HepG2 (cell line): ENCODE measurements around the gene EIF4E. TPM values are rescaled to one million over a fixed set of nuclear protein-coding genes. Genes with fewer than 3 reads are reported as not detected.

Source experiments
- AGO1 ChIP-seq: fragments of 200-400 bp; formaldehyde crosslinking; IDR thresholded peaks from 2 replicates; pipeline ENCODE4 v1.6.1; 2017; ENCODE audit warnings: mild to moderate bottlenecking, low read depth, low read length, moderate library complexity; ENCODE audit not compliant: poor library complexity, severe bottlenecking
- ARID3A ChIP-seq: IDR thresholded peaks from 2 replicates; pipeline ENCODE4 v1.6.1; 2012; ENCODE audit warnings: low read depth, low read length, improper control_type of control experiment
- ATF4 ChIP-seq, 2 experiments: fragments of 450-650 bp in 1 of 2; sonication (generic) in 1 of 2; formaldehyde crosslinking; IDR thresholded peaks; 2 replicates each; pipeline versions ENCODE4 v1.5.0 to v1.8.0; 2020 to 2022; ENCODE audit warnings: mild to moderate bottlenecking in 1 of 2, missing genetic modification reagents in 1 of 2
- FIP1L1 ChIP-seq: fragments of 200-400 bp; formaldehyde crosslinking; IDR thresholded peaks from 2 replicates; pipeline ENCODE4 v1.6.1; 2018; ENCODE audit warnings: low read depth, mild to moderate bottlenecking, low read length, moderate library complexity, borderline replicate concordance; ENCODE audit not compliant: insufficient read depth
- GABPB1 ChIP-seq: IDR thresholded peaks from 2 replicates; pipeline ENCODE4 v1.6.1; 2016; ENCODE audit warnings: mild to moderate bottlenecking, missing genetic modification reagents, moderate library complexity, missing compliant biosample characterization
- ISL2 ChIP-seq: sonication (generic); formaldehyde crosslinking; IDR thresholded peaks from 2 replicates; pipeline ENCODE4 v1.5.0; 2020; ENCODE audit warnings: missing genetic modification reagents
- JUNB ChIP-seq: sonication (generic); formaldehyde crosslinking; IDR thresholded peaks from 2 replicates; pipeline ENCODE4 v1.8.0; 2022; ENCODE audit warnings: missing genetic modification reagents, mild to moderate bottlenecking, borderline replicate concordance
- MAFK ChIP-seq, 2 experiments: IDR thresholded peaks in 1 of 2; conservative IDR thresholded peaks in 1 of 2; 2 replicates each; pipeline ENCODE4 v1.6.1; 2011; ENCODE audit warnings: improper control_type of control experiment in 2 of 2, low read length in 2 of 2
- MEF2D ChIP-seq: sonication (generic); formaldehyde crosslinking; IDR thresholded peaks from 2 replicates; pipeline ENCODE4 v1.5.1; 2020; ENCODE audit warnings: mild to moderate bottlenecking, missing genetic modification reagents
- MEIS1 ChIP-seq: sonication (generic); formaldehyde crosslinking; IDR thresholded peaks from 2 replicates; pipeline ENCODE4 v1.9.0; 2021; ENCODE audit warnings: mild to moderate bottlenecking, missing genetic modification reagents, moderate library complexity, borderline replicate concordance
- MZF1 ChIP-seq: sonication (generic); formaldehyde crosslinking; IDR thresholded peaks from 2 replicates; pipeline ENCODE4 v1.8.1; 2023; ENCODE audit warnings: mild to moderate bottlenecking, missing genetic modification reagents, borderline replicate concordance
- NFYC ChIP-seq: IDR thresholded peaks from 2 replicates; pipeline ENCODE4 v1.6.1; 2016; ENCODE audit warnings: missing genetic modification reagents, missing compliant biosample characterization
- ZBTB4 ChIP-seq: sonication (generic); formaldehyde crosslinking; IDR thresholded peaks from 2 replicates; pipeline ENCODE4 v1.4.0; 2020; ENCODE audit warnings: missing genetic modification reagents, mild to moderate bottlenecking, borderline replicate concordance
- ZNF274 ChIP-seq: sonication (generic); formaldehyde crosslinking; IDR thresholded peaks from 2 replicates; pipeline ENCODE4 v1.5.1; 2020; ENCODE audit warnings: mild to moderate bottlenecking, missing genetic modification reagents
- ZNF33A ChIP-seq: sonication (generic); formaldehyde crosslinking; IDR thresholded peaks from 2 replicates; pipeline ENCODE4 v1.5.1; 2020; ENCODE audit warnings: missing genetic modification reagents, mild to moderate bottlenecking, moderate library complexity, borderline replicate concordance
- ZNF552 ChIP-seq: sonication (generic); formaldehyde crosslinking; IDR thresholded peaks from 2 replicates; pipeline ENCODE4 v1.9.0; 2022; ENCODE audit warnings: missing genetic modification reagents, mild to moderate bottlenecking, borderline replicate concordance
- ZNF574 ChIP-seq: sonication (generic); formaldehyde crosslinking; IDR thresholded peaks from 2 replicates; pipeline ENCODE4 v1.4.0; 2020; ENCODE audit warnings: missing genetic modification reagents
- ZNF777 ChIP-seq: sonication (generic); formaldehyde crosslinking; IDR thresholded peaks from 2 replicates; pipeline ENCODE4 v1.4.0; 2020; ENCODE audit warnings: missing genetic modification reagents
- ZNF782 ChIP-seq: sonication (generic); formaldehyde crosslinking; IDR thresholded peaks from 2 replicates; pipeline ENCODE4 v1.4.0; 2020; ENCODE audit warnings: missing genetic modification reagents, mild to moderate bottlenecking, borderline replicate concordance
- polyA plus RNA-seq, 8 experiments: library from polyadenylated mRNA; depleted of rRNA in 3 of 8; stranded (reverse) in 7 of 8; unstranded in 1 of 8; fragments of >200 nt; fragmentation: Illumina TruSeq in 4 of 8; extraction: Trizol in 4 of 8; gene quantifications; 2 replicates each; pipeline versions ENCODE4 v1.2.1 to v1.2.3, GENCODE V29; 2011 to 2016; ENCODE audit warnings: low read depth in 4 of 8, missing spikeins in 1 of 8, mixed read lengths in 1 of 8; ENCODE audit not compliant: insufficient read depth in 1 of 8
- total RNA-seq, 5 experiments: library from RNA; depleted of rRNA; stranded (reverse); fragments of >200 nt; fragmentation: Illumina TruSeq; extraction: Trizol; gene quantifications; 2 replicates each; pipeline ENCODE4 v1.2.3, GENCODE V29; 2016; ENCODE audit warnings: low read depth in 1 of 5

Gene EIF4E
- total and polyA plus RNA-seq, 2 of the 13 experiments (the other 11 are each of a cell fraction or from before 2014, with no cell fraction given) = 50.8 to 194 TPM

- TF ChIP-seq GABPB1 (peak; percentile 55), ZNF782 (CRISPR knock-in tag) (no peak), FIP1L1 (no peak), NFYC (CRISPR knock-in tag) (peak; percentile 87), ZNF777 (CRISPR knock-in tag) (peak; percentile 51), ZNF574 (no peak; the same call in 1 of the 2 replicates), ARID3A (no peak; the same call in 1 of the 2 replicates), JUNB (0 out of 2 replicates have a peak, but pooled peaks have one; percentile 30), AGO1 (no peak), MEIS1 (CRISPR knock-in tag) (no peak), ISL2 (CRISPR knock-in tag) (peak; percentile 11; the same call in 1 of the 2 replicates), ZNF33A (no peak), MZF1 (peak; percentile 88; the same call in 1 of the 2 replicates), ZNF552 (CRISPR knock-in tag) (no peak), ZBTB4 (CRISPR knock-in tag) (peak; percentile 30; the same call in 1 of the 2 replicates), MAFK (conservative IDR thresholded peaks at IDR 0.05 in 1 of 2, IDR thresholded peaks at IDR 0.05 in 1 of 2; ENCODE audit: low read length in 2 of 2) (no peak), ZNF274 (CRISPR knock-in tag) (no peak), MEF2D (peak; percentile 88), ATF4 (CRISPR knock-in tag; IDR thresholded peaks at IDR 0.05) (peak in 1 of 2 experiments; percentile 47; a peak in 2 of 4 replicates)
Measured at GRCh38 chr4:98928505-98929340, at the start of gene EIF4E (continued).
